Thyroid gland (tissue), 4 donors: ENCODE data around the gene PLCG2. TPM values are rescaled to one million over a fixed set of nuclear protein-coding genes. Genes with fewer than 3 reads are reported as not detected.
"Not testable (repeated sequence)": the region's sequence is repeated elsewhere in the genome, so short reads cannot be mapped to it uniquely, and the experiment has no call there.

ENCODE experiments used
- DNase-seq, 2 donors: peaks; one replicate each; pipeline ENCODE4 v3.0.0-alpha.2; 2019
- H3K27ac ChIP-seq, 3 donors: fragments of 200-600 bp; sonication (generic); 1 replicate in 2 of 3; 2 replicates in 1 of 3; pipeline ENCODE4 v1.5.1; 2016 to 2019; ENCODE audit warnings: mild to moderate bottlenecking in 1 of 3, moderate library complexity in 1 of 3
- H3K27me3 ChIP-seq: fragments of 200-600 bp; sonication (generic); one replicate; pipeline ENCODE4 v1.5.1; 2019
- H3K36me3 ChIP-seq, 2 donors: fragments of 200-600 bp; sonication (generic); one replicate each; pipeline ENCODE4 v1.5.1; 2016 to 2019
- H3K4me1 ChIP-seq, 2 donors: fragments of 200-600 bp; sonication (generic); one replicate each; pipeline ENCODE4 v1.5.1; 2017 to 2019
- H3K4me3 ChIP-seq, 3 donors: fragments of 200-600 bp; sonication (generic); replicated peaks in 1 of 3; 1 replicate in 2 of 3; 2 replicates in 1 of 3; pipeline ENCODE4 v1.5.1; 2016; ENCODE audit warnings: mild to moderate bottlenecking in 1 of 3
- H3K9me3 ChIP-seq: fragments of 200-600 bp; sonication (generic); one replicate; pipeline ENCODE4 v1.5.1; 2017
- CTCF ChIP-seq, 6 experiments: fragments of 200-600 bp in 3 of 6; fragments of 450-650 bp in 3 of 6; sonication (generic) in 3 of 6; IDR thresholded peaks; one replicate each; pipeline ENCODE4 v1.5.1; 2016 to 2019; ENCODE audit warnings: antibody characterized with exemption in 6 of 6, mild to moderate bottlenecking in 2 of 6, inconsistent platforms in 1 of 6, moderate library complexity in 1 of 6
- POLR2A ChIP-seq, 2 donors: fragments of 450-650 bp; IDR thresholded peaks; one replicate each; pipeline ENCODE4 v1.6.1; 2017; ENCODE audit warnings: antibody characterized with exemption in 2 of 2, mild to moderate bottlenecking in 2 of 2, moderate library complexity in 1 of 2
- WGBS, 2 donors: methylation state at CpG; one replicate each; pipeline ENCODE4 v1.1.5; 2017; 5-methylcytosine and 5-hydroxymethylcytosine counted together
- intact Hi-C: fragments of 100-400 bp; cut with DNase I; formaldehyde crosslinking; loops from one replicate; pipeline ENCODE4 v1.15.1; 2023
- total RNA-seq, 4 donors: library from RNA; depleted of rRNA; stranded (reverse); fragments of >200 nt; gene quantifications; one replicate each; pipeline ENCODE4 v1.2.3, GENCODE V29; 2016

PLCG2 gene
- total RNA-seq, 4 donors from 2014 or later, result 9.2 to 12.1 (median 10.3) TPM

- Histone ChIP-seq H3K4me1 (no peaks in the 10 kb centered on the region), H3K4me3 (no peak overlapping the region), H3K27me3 (no peaks in the 10 kb centered on the region), H3K36me3 (no peaks in the 10 kb centered on the region), H3K27ac (no peak overlapping the region), H3K9me3 (no peaks in the 10 kb centered on the region)
- no peak for TF ChIP-seq CTCF (IDR thresholded peaks at IDR 0.05)
- TF ChIP-seq POLR2A (IDR thresholded peaks at IDR 0.05), result no peak
- intact Hi-C loops, result no loop called here
- 88 to 92% methylated on average over 5 of the region's 5 CpGs for WGBS, 2 donors
- DNase-seq, result no peak
Measured at GRCh38 chr16:81931927-81932326, 152.8 kb downstream of the PLCG2 start.

GRCh38 chr16:81932668-81933067 lies 153.6 kb downstream of the PLCG2 start:
- TF ChIP-seq POLR2A (IDR thresholded peaks at IDR 0.05), result no peak
- no peak for TF ChIP-seq CTCF (IDR thresholded peaks at IDR 0.05)
- DNase-seq, result no peak
- Histone ChIP-seq H3K27me3 (no peaks in the 10 kb centered on the region), H3K36me3 (no peaks in the 10 kb centered on the region), H3K9me3 (no peaks in the 10 kb centered on the region), H3K27ac (no peak overlapping the region), H3K4me3 (no peak overlapping the region), H3K4me1 (no peaks in the 10 kb centered on the region)
- 90 to 93% methylated on average over 3 to 4 of the region's 4 CpGs for WGBS, 2 donors
- intact Hi-C loops, result no loop called here

DNA sequence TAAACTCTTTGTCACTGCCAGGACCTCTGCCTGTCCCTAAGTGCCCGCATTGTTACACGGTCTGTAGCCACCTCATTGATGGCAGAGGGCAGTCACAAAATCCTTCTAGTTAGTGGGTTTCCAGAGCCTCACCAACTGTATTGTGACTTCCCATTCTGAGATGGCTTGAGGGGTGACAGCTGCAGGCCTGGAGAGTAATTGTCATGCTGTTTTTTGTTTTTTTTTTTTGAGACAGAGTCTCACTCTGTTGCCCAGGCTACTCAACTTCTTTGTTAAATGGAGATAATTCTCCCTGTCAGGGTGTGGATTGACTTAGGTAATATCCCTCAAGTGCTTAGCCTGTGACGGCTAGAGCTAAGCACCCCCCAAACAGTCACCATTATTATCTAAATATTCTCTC lies 154.3 kb downstream of the PLCG2 start:
- H3K4me1 ChIP-seq, result no peaks in the 10 kb centered on the region
- H3K9me3 ChIP-seq, result no peaks in the 10 kb centered on the region
- H3K27ac ChIP-seq, result no peak overlapping the region
- 93 to 100% methylated on average over 3 of the region's 3 CpGs for WGBS, 2 donors
- DNase-seq, result no peak
- no peaks in the 10 kb centered on the region for H3K27me3 ChIP-seq
- TF ChIP-seq POLR2A (IDR thresholded peaks at IDR 0.05) (no peak), CTCF (IDR thresholded peaks at IDR 0.05) (no peak)
- H3K4me3 ChIP-seq, result no peak overlapping the region
- intact Hi-C loops, result no loop called here
- no peaks in the 10 kb centered on the region for H3K36me3 ChIP-seq

DNA sequence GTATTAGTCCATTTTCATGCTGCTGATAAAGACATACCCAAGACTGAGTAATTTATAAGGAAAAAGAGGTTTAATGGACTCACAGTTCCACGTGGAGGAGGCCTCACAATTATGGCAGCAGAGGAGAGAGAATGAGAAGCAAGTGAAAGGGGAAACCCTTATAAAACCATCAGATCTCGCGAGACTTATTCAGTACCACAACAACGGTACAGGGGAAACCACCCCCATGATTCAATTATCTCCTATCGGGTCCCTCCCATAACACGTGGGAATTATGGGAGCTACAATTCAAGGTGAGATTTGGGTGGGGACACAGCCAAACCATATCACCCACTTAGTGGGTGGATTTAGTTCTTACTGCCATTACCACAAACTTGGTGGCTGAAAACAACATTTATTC lies 155.6 kb downstream of the PLCG2 start:
- H3K4me3 ChIP-seq, H3K27ac ChIP-seq, H3K36me3 ChIP-seq, H3K4me1 ChIP-seq, intact Hi-C loops, DNase-seq, H3K9me3 ChIP-seq, H3K27me3 ChIP-seq: not testable (repeated sequence)
- 87 to 89% methylated on average over 6 of the region's 6 CpGs for WGBS, 2 donors

DNA sequence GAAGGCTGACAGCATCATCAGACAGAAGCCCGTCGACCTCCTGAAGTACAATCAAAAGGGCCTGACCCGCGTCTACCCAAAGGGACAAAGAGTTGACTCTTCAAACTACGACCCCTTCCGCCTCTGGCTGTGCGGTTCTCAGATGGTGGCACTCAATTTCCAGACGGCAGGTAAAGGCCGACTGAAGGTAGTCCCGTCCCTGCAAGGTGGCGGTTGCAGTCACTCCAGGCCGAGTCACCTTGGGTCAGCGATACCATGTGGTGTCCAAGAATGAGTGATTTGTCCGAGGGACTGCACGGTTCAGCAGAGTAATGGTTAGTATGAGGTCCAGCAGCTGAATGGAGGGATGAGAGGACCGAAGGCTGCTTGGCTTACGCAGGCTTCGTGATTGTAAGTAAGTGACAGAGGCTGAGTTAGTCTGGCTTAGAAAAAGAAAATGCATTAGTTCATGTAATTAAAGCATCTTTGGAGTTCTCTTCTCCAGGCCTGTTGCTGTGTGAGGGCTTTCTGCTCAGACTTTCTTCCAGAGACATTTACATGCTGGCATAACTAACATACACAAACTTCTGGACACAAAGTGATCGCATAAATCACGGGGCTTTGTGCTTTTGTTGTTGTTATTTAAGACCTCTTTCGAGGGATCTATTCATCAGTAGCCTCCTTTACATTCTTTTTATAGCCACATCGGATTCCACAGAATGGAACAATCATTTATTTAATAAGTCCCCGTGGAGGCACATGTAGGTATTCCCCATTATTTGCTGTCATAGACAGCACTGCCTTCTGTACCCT lies 157.3 kb downstream of the PLCG2 start:
- H3K9me3 ChIP-seq, result no peaks in the 10 kb centered on the region
- intact Hi-C loops, result no loop called here
- H3K27ac ChIP-seq, result no peak overlapping the region
- H3K36me3 ChIP-seq, result no peaks in the 10 kb centered on the region
- DNase-seq, result no peak
- H3K4me1 ChIP-seq, result no peaks in the 10 kb centered on the region
- WGBS, 2 donors, result 89% methylated on average over 21 to 23 of the region's 23 CpGs
- no peak for TF ChIP-seq CTCF (IDR thresholded peaks at IDR 0.05)
- H3K27me3 ChIP-seq, result no peaks in the 10 kb centered on the region
- no peak overlapping the region for H3K4me3 ChIP-seq
